ENCODE data around the gene CADM2.
"Not testable (repeated sequence)": the region's sequence is repeated elsewhere in the genome, so short reads cannot be mapped to it uniquely, and the experiment has no call there.

CADM2 gene

GRCh38 chr3:85081191-85081906 is 122.6 kb downstream of the CADM2 start:
- peak; percentile 47 for DNase-seq

DNA sequence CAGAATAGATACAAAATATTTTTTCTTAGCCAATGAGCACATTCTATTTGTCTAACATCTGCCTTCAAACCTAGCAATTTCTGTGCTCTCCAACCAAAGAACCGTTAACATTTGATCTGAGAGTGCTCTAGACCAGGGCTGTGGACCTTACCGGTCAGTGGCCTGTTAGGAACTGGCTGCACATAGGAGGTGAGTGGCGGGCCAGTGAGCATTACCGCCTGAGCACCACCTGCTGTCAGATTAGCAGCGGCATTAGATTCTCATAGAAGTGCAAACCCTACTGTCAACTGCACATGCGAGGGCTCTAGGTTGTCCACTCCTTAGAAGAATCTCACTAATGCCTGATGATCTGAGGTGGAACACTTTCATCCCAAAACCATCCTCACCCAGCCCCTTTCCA is 131.7 kb downstream of the CADM2 start:
- no peak for DNase-seq

- no peak for DNase-seq
These were observed 141.5 kb downstream of the CADM2 start for GRCh38 chr3:85100316-85100715.

GRCh38 chr3:85102781-85103180 is 144.0 kb downstream of the CADM2 start:
- DNase-seq: no peak

GRCh38 chr3:85110393-85110792 is 151.6 kb downstream of the CADM2 start:
- no peak for DNase-seq

- no peak for DNase-seq
These were observed 162.1 kb downstream of the CADM2 start for GRCh38 chr3:85120879-85121278.

DNA sequence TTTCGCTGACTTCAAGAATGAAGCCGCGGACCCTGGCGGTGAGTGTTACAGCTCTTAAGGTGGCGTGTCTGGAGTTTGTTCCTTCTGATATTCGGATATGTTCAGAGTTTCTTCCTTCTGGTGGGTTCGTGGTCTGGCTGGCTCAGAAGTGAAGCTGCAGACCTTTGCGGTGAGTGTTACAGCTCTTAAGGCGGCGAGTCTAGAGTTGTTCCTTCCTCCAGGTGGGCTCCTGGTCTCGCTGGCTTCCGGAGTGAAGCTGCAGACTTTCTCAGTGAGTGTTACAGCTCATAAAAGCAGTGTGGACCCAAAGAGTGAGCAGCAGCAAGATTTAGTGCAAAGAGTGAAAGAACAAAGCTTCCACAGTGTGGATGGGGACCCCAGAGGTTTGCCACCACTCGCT is 174.1 kb downstream of the CADM2 start:
- not testable (repeated sequence) for DNase-seq

- not testable (repeated sequence) for DNase-seq
These were observed 175.1 kb downstream of the CADM2 start for GRCh38 chr3:85133691-85134420.

DNA sequence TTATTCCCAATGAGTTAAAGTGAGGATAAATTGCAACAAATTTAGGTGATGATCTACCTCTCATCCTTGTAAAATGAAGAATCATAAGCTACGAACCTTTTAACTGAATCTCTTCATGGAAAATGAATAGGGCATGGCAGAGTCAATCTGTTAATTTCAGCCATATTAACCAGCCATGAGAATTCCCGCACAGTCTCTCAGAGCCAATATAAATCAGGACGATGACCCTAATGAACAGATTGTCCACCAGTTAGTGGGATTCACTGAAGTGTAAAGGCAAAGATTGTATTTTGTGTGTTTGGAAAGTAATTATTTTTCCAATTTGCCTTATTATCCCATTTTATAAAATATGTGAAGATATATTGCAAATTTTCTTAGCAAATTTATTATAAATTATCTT is 183.8 kb downstream of the CADM2 start:
- DNase-seq: no peak

- DNase-seq: no peak
These were observed 189.2 kb downstream of the CADM2 start for GRCh38 chr3:85148036-85148435.

- DNase-seq: no peak
These were observed 192.8 kb downstream of the CADM2 start for GRCh38 chr3:85151555-85151954.

DNA sequence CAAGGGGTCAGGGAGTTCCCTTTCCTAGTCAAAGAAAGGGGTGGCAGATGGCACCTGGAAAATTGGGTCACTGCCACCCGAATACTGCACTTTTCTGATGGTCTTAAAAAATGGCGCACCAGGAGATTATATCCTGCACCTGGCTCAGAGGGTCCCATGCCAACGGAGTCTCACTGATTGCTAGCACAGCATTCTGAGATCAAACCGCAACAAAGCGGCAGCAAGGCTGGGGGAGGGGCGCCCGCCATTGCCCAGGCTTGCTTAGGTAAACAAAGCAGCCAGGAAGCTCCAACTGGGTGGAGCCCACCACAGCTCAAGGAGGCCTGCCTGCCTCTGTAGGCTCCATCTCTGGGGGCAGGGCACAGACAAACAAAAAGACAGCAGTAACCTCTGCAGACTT is 194.5 kb downstream of the CADM2 start:
- not testable (repeated sequence) for DNase-seq

DNA sequence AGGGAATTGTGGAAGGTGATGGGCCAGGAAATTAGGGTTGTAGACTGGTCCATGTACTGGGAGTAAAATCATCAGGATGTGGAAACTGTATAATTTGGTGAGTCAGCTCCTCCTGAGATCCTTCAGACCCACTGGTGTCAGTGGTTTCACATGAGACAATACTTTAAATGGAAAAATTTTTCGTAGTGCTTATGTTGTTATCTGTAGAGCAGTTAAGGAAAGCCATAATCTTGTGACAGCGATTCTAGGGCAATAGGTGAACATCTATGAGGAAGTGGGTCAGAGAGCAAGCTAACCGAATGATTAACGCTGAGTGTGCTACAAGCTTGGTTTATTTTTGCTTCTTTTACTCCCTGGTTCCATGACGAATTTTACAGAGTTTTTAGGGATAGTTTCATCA is 200.6 kb downstream of the CADM2 start:
- DNase-seq: no peak

DNA sequence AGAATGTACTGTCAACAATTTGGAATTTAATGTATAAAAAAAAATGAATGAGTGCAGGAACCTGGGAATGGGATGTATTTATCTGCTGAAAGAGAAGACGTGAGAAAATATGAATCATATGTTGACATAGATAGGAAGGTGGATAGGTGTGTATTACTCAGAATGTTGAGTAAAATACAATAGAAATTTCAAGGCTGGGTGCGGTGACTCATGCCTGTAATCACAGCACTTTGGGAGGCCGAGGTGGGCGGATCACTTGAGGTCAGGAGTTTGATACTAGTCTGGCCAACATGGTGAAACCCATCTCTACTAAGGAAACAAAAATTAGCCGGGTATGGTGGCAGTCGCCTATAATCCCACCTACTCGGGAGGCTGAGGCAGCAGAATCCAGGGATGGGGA is 202.8 kb downstream of the CADM2 start:
- no peak for DNase-seq

DNA sequence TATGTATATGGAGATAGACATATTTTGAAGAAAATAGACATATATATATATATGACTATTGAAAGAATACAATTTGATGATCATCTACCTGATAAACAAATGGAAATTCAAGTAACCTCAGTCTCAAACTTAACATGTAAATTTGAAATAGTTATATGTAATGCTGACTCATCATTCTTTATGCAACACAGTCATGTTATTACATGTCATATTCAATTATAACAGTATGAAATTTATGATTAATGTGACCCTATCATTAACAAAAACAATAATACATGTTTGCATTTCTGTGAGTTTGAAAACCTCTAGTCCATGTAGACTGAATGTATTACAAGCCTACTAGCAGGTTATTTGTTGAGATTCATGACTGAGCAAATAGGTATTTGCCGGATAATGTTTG is 204.1 kb downstream of the CADM2 start:
- no peak for DNase-seq

DNA sequence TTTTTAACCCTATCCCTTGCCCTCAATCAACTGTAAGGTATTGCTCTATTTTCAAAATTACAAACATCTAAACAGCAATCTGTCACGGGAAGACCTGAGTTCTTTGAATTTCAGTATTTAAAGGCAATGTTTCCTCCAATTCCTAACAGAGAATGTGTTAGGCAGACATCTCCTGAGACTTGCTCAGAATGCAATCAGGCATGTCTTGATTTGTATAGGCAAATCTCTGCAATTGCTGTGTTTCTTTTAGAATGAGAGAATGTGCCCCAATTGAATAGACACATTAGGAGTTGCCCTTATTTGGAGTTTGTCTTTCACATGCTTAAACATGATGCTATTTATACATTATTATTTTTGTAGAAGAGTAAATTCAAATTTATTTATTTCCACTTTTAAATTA is 205.6 kb downstream of the CADM2 start:
- no peak for DNase-seq

DNA sequence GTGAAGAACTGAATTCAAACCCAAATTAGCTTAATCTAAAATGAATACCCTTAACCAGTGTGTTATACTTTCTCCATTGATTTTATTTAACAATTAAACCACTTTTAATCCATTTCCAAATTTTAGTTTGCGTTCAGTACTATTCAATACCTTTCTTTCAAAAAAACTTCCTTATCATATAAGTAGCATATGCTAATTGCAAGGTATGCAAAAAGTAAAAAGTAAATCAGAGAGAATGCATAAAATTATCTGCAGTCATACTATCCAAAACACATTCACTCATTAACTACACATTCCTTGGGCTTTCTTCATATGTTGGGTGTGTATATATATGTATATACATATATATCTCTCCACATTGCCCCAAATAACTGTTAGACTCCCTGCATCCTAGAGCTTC is 208.8 kb downstream of the CADM2 start:
- no peak for DNase-seq

DNA sequence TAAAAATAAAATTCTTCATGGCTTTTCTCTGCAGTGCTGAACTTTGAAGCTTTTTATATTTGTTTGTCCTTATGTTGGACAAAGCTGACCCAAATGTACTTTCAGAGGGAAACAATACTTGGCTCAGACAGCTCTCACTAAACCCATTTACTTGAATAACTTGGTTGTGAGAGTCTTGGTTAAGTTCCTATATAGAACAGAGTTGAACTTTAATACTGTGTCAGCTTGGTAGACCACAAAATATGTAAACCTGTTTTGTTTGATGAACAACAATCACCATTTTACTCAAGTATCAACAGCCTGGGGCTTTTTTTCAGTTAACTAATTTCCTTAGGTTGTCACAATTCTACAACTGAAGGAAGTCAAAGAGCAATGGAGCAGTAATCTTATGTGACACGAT is 211.9 kb downstream of the CADM2 start:
- DNase-seq: no peak

- no peak for DNase-seq
These were observed 213.2 kb downstream of the CADM2 start for GRCh38 chr3:85171976-85172375.

- no peak for DNase-seq
These were observed 218.0 kb downstream of the CADM2 start for GRCh38 chr3:85176799-85177198.

GRCh38 chr3:85182975-85183752 is 224.4 kb downstream of the CADM2 start:
- DNase-seq: no peak

DNA sequence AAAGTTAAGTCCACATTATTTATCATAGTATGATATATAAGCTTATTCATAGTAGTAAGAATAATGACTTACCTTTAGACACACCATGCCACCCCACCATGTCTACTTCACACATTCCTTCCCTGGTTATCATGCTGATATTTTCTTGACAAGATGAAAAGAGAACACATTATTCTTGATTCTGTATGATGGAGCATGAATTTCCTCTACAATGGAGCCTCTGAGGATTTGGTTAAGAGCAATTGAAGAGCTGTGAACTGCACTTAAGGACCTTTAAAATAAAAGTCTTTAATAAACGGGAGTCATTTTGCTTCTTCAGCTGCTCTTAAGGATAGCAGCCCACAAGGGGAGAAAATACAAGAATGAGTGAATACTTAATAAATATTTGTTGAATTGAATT is 226.7 kb downstream of the CADM2 start:
- no peak for DNase-seq

DNA sequence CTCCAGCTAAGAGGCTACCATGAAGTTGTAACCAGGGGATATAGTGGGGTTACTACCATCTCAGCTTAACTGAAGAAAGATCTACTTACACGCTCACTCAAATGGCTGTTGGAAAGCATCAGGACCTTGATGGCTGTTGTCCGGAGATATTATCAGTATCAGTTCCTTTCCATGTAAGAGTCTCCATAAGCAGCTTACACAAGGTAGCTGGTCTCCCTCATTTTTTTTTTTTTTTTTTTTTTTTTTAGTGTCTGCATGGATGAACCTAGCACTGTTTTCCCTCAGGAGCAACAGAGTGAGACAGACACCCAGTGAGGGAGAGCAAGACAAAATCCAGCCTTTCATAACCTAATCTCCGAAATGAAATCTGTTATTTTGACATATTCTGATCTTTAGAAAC is 230.9 kb downstream of the CADM2 start:
- DNase-seq: no peak

- DNase-seq: no peak
These were observed 234.8 kb downstream of the CADM2 start for GRCh38 chr3:85193565-85193964.
